Hepatocyte (in vitro differentiated cells): ENCODE results near the gene GIPC3. TPM values are rescaled to one million over a fixed set of nuclear protein-coding genes. Genes with fewer than 3 reads are reported as not detected.

Experiments used
- DNase-seq: peaks from one replicate; pipeline ENCODE4 v3.0.0-alpha.2; 2016; ENCODE audit warnings: low spot score
- H2AFZ ChIP-seq: fragments of 200-600 bp; sonication (generic); 2 replicates; pipeline ENCODE4 v1.6.0; 2016; ENCODE audit warnings: antibody characterized with exemption, mild to moderate bottlenecking
- H3K27ac ChIP-seq: fragments of 200-600 bp; sonication (generic); 2 replicates; pipeline ENCODE4 v1.5.1; 2016; ENCODE audit warnings: mild to moderate bottlenecking
- H3K27me3 ChIP-seq: fragments of 200-600 bp; sonication (generic); 2 replicates; pipeline ENCODE4 v1.6.1; 2016
- H3K36me3 ChIP-seq: fragments of 200-600 bp; sonication (generic); replicated peaks from 2 replicates; pipeline ENCODE4 v1.5.1; 2016; ENCODE audit warnings: low read depth; ENCODE audit not compliant: insufficient read depth
- H3K4me1 ChIP-seq: fragments of 200-600 bp; sonication (generic); 2 replicates; pipeline ENCODE4 v1.5.1; 2016; ENCODE audit warnings: mild to moderate bottlenecking, moderate library complexity; ENCODE audit not compliant: insufficient read depth
- H3K4me2 ChIP-seq: fragments of 200-600 bp; sonication (generic); 2 replicates; pipeline ENCODE4 v1.6.0; 2016
- H3K4me3 ChIP-seq: fragments of 200-600 bp; sonication (generic); 2 replicates; pipeline ENCODE4 v1.5.1; 2016; ENCODE audit warnings: mild to moderate bottlenecking
- H3K79me2 ChIP-seq: fragments of 200-600 bp; sonication (generic); 2 replicates; pipeline ENCODE4 v1.6.0; 2017; ENCODE audit warnings: mild to moderate bottlenecking
- H3K9me2 ChIP-seq: fragments of 200-600 bp; sonication (generic); replicated peaks from 2 replicates; pipeline ENCODE4 v1.6.0; 2017; ENCODE audit warnings: mild to moderate bottlenecking; ENCODE audit not compliant: insufficient read depth
- H3K9me3 ChIP-seq: fragments of 200-600 bp; sonication (generic); 2 replicates; pipeline ENCODE4 v1.5.1; 2016; ENCODE audit warnings: low read depth, mild to moderate bottlenecking
- H4K20me1 ChIP-seq: fragments of 200-600 bp; sonication (generic); 2 replicates; pipeline ENCODE4 v1.6.0; 2016; ENCODE audit warnings: mild to moderate bottlenecking; ENCODE audit not compliant: insufficient read depth, poor library complexity, severe bottlenecking
- EZH2 ChIP-seq: fragments of 200-600 bp; sonication (generic); IDR thresholded peaks from 2 replicates; pipeline ENCODE4 v1.6.1; 2016; ENCODE audit warnings: antibody characterized with exemption, mild to moderate bottlenecking, borderline replicate concordance
- EZH2phosphoT487 ChIP-seq: fragments of 200-600 bp; sonication (generic); IDR thresholded peaks from one replicate; pipeline ENCODE4 v1.6.1; 2018; ENCODE audit warnings: antibody characterized with exemption, mild to moderate bottlenecking, low read depth, moderate library complexity; ENCODE audit not compliant: unreplicated experiment, severe bottlenecking
- WGBS: methylation state at CpG from one replicate; pipeline ENCODE4 v1.1.6; 2016; ENCODE audit warnings: low lambda C conversion rate; ENCODE audit errors: missing lambda C conversion rate; 5-methylcytosine and 5-hydroxymethylcytosine counted together
- polyA plus RNA-seq: library from polyadenylated mRNA; unstranded; fragments of >200 nt; fragmentation: Nextera tagmentation; extraction: Ambion mirVana; gene quantifications from 2 replicates; pipeline ENCODE4 v1.2.1, GENCODE V29; 2016
- small RNA-seq: library from RNA; depleted of rRNA; stranded (forward); fragments of <200 nt; gene quantifications from one replicate; pipeline ENCODE3, GENCODE V24; 2014
- total RNA-seq: library from RNA; depleted of rRNA; stranded (reverse); fragments of >200 nt; gene quantifications from 2 replicates; pipeline ENCODE4 v1.2.3, GENCODE V29; 2014
- TF ChIP-seq, protein P1 (sequence below): fragments of 200-600 bp; sonication (generic); IDR thresholded peaks from 2 replicates; pipeline ENCODE4 v1.5.1; 2016; ENCODE audit warnings: antibody characterized with exemption, mild to moderate bottlenecking; ENCODE audit not compliant: poor library complexity

The GIPC3 gene
- total and polyA plus RNA-seq, 2 experiments from 2014 or later = 0.28 TPM; not detected in 1

GRCh38 chr19:3641515-3642269 lies 56.4 kb downstream of the GIPC3 start:
- Histone ChIP-seq H2AFZ (no peak overlapping the region), H3K27ac (no peak overlapping the region), H3K9me3 (no peaks in the 10 kb centered on the region), H3K27me3 (no peaks in the 10 kb centered on the region), H3K9me2 (no peaks in the 10 kb centered on the region), H3K4me2 (no peak overlapping the region), H3K79me2 (no peaks in the 10 kb centered on the region), H4K20me1 (no peaks in the 10 kb centered on the region), H3K36me3 (no peaks in the 10 kb centered on the region), H3K4me3 (no peak overlapping the region), H3K4me1 (no peaks in the 10 kb centered on the region)
- WGBS = 97% methylated on average over 28 of the region's 28 CpGs
- TF ChIP-seq, protein P1, sequence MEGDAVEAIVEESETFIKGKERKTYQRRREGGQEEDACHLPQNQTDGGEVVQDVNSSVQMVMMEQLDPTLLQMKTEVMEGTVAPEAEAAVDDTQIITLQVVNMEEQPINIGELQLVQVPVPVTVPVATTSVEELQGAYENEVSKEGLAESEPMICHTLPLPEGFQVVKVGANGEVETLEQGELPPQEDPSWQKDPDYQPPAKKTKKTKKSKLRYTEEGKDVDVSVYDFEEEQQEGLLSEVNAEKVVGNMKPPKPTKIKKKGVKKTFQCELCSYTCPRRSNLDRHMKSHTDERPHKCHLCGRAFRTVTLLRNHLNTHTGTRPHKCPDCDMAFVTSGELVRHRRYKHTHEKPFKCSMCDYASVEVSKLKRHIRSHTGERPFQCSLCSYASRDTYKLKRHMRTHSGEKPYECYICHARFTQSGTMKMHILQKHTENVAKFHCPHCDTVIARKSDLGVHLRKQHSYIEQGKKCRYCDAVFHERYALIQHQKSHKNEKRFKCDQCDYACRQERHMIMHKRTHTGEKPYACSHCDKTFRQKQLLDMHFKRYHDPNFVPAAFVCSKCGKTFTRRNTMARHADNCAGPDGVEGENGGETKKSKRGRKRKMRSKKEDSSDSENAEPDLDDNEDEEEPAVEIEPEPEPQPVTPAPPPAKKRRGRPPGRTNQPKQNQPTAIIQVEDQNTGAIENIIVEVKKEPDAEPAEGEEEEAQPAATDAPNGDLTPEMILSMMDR = no peak
- TF ChIP-seq EZH2 = no peak
- TF ChIP-seq EZH2phosphoT487 = no peak
- no peak for DNase-seq

DNA sequence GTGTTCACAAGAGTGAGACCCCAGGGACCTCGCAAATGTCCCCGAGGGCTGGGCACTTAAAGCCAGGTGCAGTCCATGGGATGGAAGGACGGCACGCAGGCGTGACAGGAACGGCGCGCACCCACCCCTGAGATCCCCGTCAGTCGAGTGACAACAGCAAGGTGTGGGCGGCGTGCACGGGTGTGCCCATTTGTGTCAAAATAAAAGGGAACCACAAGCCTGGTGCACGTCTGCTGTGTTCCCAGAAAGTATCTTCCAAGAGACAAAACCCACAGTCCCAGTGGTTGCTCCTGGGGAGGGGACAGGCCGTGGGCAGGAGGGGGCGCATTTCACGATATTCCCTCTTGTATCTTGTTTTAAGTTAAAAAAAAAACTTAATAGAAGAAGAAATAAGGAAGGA lies 57.0 kb downstream of the GIPC3 start:
- Histone ChIP-seq H2AFZ (no peak overlapping the region), H4K20me1 (no peaks in the 10 kb centered on the region), H3K27ac (no peak overlapping the region), H3K36me3 (no peaks in the 10 kb centered on the region), H3K4me1 (no peaks in the 10 kb centered on the region), H3K9me2 (no peaks in the 10 kb centered on the region), H3K27me3 (no peaks in the 10 kb centered on the region), H3K79me2 (no peaks in the 10 kb centered on the region), H3K4me2 (no peak overlapping the region), H3K4me3 (no peak overlapping the region), H3K9me3 (no peaks in the 10 kb centered on the region)
- 95% methylated on average over 17 of the region's 17 CpGs for WGBS
- TF ChIP-seq, protein P1 = no peak
- TF ChIP-seq EZH2 = no peak
- TF ChIP-seq EZH2phosphoT487 = no peak
- no peak for DNase-seq

Small RNAs within 50 kb of the gene (small RNA-seq; reads per million reads assigned to genes)
- gene AC005786.1 = not detected

Other genes starting within 250 kb of the GIPC3 start
- gene NFIC, start 218.9 kb upstream of the GIPC3 start, total RNA-seq = 7.1 and 7.8 TPM in 2 replicates
- gene NFIC, start 218.9 kb upstream of the GIPC3 start, polyA plus RNA-seq = 20.9 and 30.5 TPM in 2 replicates
- gene SMIM24, start 105.0 kb upstream of the GIPC3 start, total RNA-seq = 81.2 and 85.5 TPM in 2 replicates
- 114 and 151 TPM in 2 replicates for gene SMIM24, start 105.0 kb upstream of the GIPC3 start, polyA plus RNA-seq
- not detected in 2 replicates for gene SMIM44, start 102.0 kb upstream of the GIPC3 start, total RNA-seq
- gene SMIM44, start 102.0 kb upstream of the GIPC3 start, polyA plus RNA-seq = not detected in 2 replicates
- gene DOHH, start 84.8 kb upstream of the GIPC3 start, total RNA-seq = 10.9 and 14.9 TPM in 2 replicates
- 17.6 and 28.2 TPM in 2 replicates for gene DOHH, start 84.8 kb upstream of the GIPC3 start, polyA plus RNA-seq
- gene FZR1, start 79.2 kb upstream of the GIPC3 start, total RNA-seq = 18.1 and 32.1 TPM in 2 replicates
- gene FZR1, start 79.2 kb upstream of the GIPC3 start, polyA plus RNA-seq = 51.0 and 51.9 TPM in 2 replicates
- not detected in 2 replicates for gene TEKTIP1, start 46.3 kb upstream of the GIPC3 start, total RNA-seq
- gene TEKTIP1, start 46.3 kb upstream of the GIPC3 start, polyA plus RNA-seq = 1.4 and 1.5 TPM in 2 replicates
- 39.3 and 44.7 TPM in 2 replicates for gene MFSD12, start 27.9 kb upstream of the GIPC3 start, total RNA-seq
- 57.7 and 63.5 TPM in 2 replicates for gene MFSD12, start 27.9 kb upstream of the GIPC3 start, polyA plus RNA-seq
- 61.4 and 62.6 TPM in 2 replicates for gene HMG20B, start 12.5 kb upstream of the GIPC3 start, total RNA-seq
- gene HMG20B, start 12.5 kb upstream of the GIPC3 start, polyA plus RNA-seq = 82.3 and 105 TPM in 2 replicates
- 0.12 and 0.70 TPM in 2 replicates for gene TBXA2R, start 21.4 kb downstream of the GIPC3 start, total RNA-seq
- gene TBXA2R, start 21.4 kb downstream of the GIPC3 start, polyA plus RNA-seq = 1.2 and 2.0 TPM in 2 replicates
- 15.5 and 18.3 TPM in 2 replicates for gene CACTIN, start 41.3 kb downstream of the GIPC3 start, total RNA-seq
- gene CACTIN, start 41.3 kb downstream of the GIPC3 start, polyA plus RNA-seq = 15.7 and 18.3 TPM in 2 replicates
- 13.7 and 20.7 TPM in 2 replicates for gene PIP5K1C, start 115.0 kb downstream of the GIPC3 start, total RNA-seq
- gene PIP5K1C, start 115.0 kb downstream of the GIPC3 start, polyA plus RNA-seq = 33.5 and 37.1 TPM in 2 replicates
- 23.7 and 24.4 TPM in 2 replicates for gene TJP3, start 122.9 kb downstream of the GIPC3 start, total RNA-seq
- gene TJP3, start 122.9 kb downstream of the GIPC3 start, polyA plus RNA-seq = 49.2 and 56.9 TPM in 2 replicates
- gene APBA3, start 176.2 kb downstream of the GIPC3 start, total RNA-seq = 20.7 and 27.1 TPM in 2 replicates
- gene APBA3, start 176.2 kb downstream of the GIPC3 start, polyA plus RNA-seq = 25.5 and 29.0 TPM in 2 replicates
- gene MRPL54, start 177.2 kb downstream of the GIPC3 start, total RNA-seq = 39.0 and 42.2 TPM in 2 replicates
- 71.2 and 86.8 TPM in 2 replicates for gene MRPL54, start 177.2 kb downstream of the GIPC3 start, polyA plus RNA-seq
- gene RAX2, start 186.8 kb downstream of the GIPC3 start, total RNA-seq = not detected in 2 replicates
- 0.22 TPM in 1 of 2 replicates, not detected in the other for gene RAX2, start 186.8 kb downstream of the GIPC3 start, polyA plus RNA-seq
- gene MATK, start 200.9 kb downstream of the GIPC3 start, total RNA-seq = not detected in 2 replicates
- 0.34 and 0.50 TPM in 2 replicates for gene MATK, start 200.9 kb downstream of the GIPC3 start, polyA plus RNA-seq